H9 (cell line): Measurements from ENCODE around the gene COL5A2. TPM values are rescaled to one million over a fixed set of nuclear protein-coding genes. Genes with fewer than 3 reads are reported as not detected.

ENCODE experiments used
- DNase-seq: peaks from one replicate; pipeline ENCODE4 v3.0.0-alpha.2; 2017
- H2AFZ ChIP-seq: one replicate; pipeline ENCODE4 v1.6.1; 2013; ENCODE audit warnings: mild to moderate bottlenecking, low read length, control low read depth, moderate library complexity
- H2AK5ac ChIP-seq: 2 replicates; pipeline ENCODE4 v1.6.1; 2013; ENCODE audit warnings: low read length, control low read depth, mixed read lengths; ENCODE audit not compliant: insufficient read length
- H2BK120ac ChIP-seq: one replicate; pipeline ENCODE4 v1.6.1; 2013; ENCODE audit warnings: low read depth, mild to moderate bottlenecking, low read length, control low read depth, inconsistent platforms; ENCODE audit not compliant: poor library complexity, severe bottlenecking
- H2BK12ac ChIP-seq: 2 replicates; pipeline ENCODE4 v1.6.1; 2013; ENCODE audit warnings: low read length, control low read depth, mixed read lengths, low read depth; ENCODE audit not compliant: insufficient read length
- H2BK15ac ChIP-seq: 2 replicates; pipeline ENCODE4 v1.6.1; 2013; ENCODE audit warnings: low read depth, low read length, control low read depth
- H2BK20ac ChIP-seq: one replicate; pipeline ENCODE4 v1.6.1; 2013; ENCODE audit warnings: low read depth, mild to moderate bottlenecking, low read length, control low read depth, inconsistent platforms; ENCODE audit not compliant: poor library complexity, severe bottlenecking
- H2BK5ac ChIP-seq: 2 replicates; pipeline ENCODE4 v1.6.1; 2013; ENCODE audit warnings: low read length, control low read depth, mixed read lengths; ENCODE audit not compliant: insufficient read length
- H3K14ac ChIP-seq: 2 replicates; pipeline ENCODE4 v1.6.1; 2013; ENCODE audit warnings: low read length, control low read depth; ENCODE audit not compliant: insufficient read depth
- H3K18ac ChIP-seq: 2 replicates; pipeline ENCODE4 v1.6.1; 2013; ENCODE audit warnings: low read depth, mild to moderate bottlenecking, mixed read lengths, low read length, control low read depth; ENCODE audit not compliant: insufficient read length
- H3K23ac ChIP-seq: 2 replicates; pipeline ENCODE4 v1.6.1; 2013; ENCODE audit warnings: low read length, control low read depth, mixed read lengths, low read depth; ENCODE audit not compliant: insufficient read length
- H3K23me2 ChIP-seq: 2 replicates; pipeline ENCODE4 v1.6.1; 2013; ENCODE audit warnings: low read depth, mild to moderate bottlenecking, mixed read lengths, low read length, control low read depth; ENCODE audit not compliant: insufficient read length, poor library complexity, severe bottlenecking
- H3K27ac ChIP-seq: 2 replicates; pipeline ENCODE4 v1.5.1; 2013; ENCODE audit warnings: low read length, control low read depth, mixed read lengths, low read depth; ENCODE audit not compliant: insufficient read length
- H3K27me3 ChIP-seq: 2 replicates; pipeline ENCODE4 v1.6.1; 2013; ENCODE audit warnings: low read length, control low read depth, inconsistent platforms; ENCODE audit not compliant: insufficient read depth
- H3K4ac ChIP-seq: 2 replicates; pipeline ENCODE4 v1.6.1; 2013; ENCODE audit warnings: low read depth, mild to moderate bottlenecking, control low read depth, inconsistent platforms, low read length, moderate library complexity
- H3K4me1 ChIP-seq: 2 replicates; pipeline ENCODE4 v1.6.1; 2013; ENCODE audit warnings: low read length, control low read depth, inconsistent platforms; ENCODE audit not compliant: insufficient read depth
- H3K4me2 ChIP-seq: 2 replicates; pipeline ENCODE4 v1.6.1; 2013; ENCODE audit warnings: low read length, control low read depth, mixed read lengths; ENCODE audit not compliant: insufficient read length, insufficient read depth
- H3K56ac ChIP-seq: 2 replicates; pipeline ENCODE4 v1.6.1; 2013; ENCODE audit warnings: low read depth, mild to moderate bottlenecking, mixed read lengths, low read length, control low read depth; ENCODE audit not compliant: insufficient read length
- H3K79me1 ChIP-seq: 2 replicates; pipeline ENCODE4 v1.6.1; 2013; ENCODE audit warnings: low read depth, mild to moderate bottlenecking, moderate library complexity, low read length, control low read depth, inconsistent platforms; ENCODE audit not compliant: insufficient read depth, poor library complexity, severe bottlenecking
- H3K79me2 ChIP-seq: 2 replicates; pipeline ENCODE4 v1.6.1; 2013; ENCODE audit warnings: low read length, control low read depth, inconsistent platforms; ENCODE audit not compliant: insufficient read depth
- H3K9ac ChIP-seq: 2 replicates; pipeline ENCODE4 v1.6.1; 2013; ENCODE audit warnings: low read length, control low read depth, mixed read lengths; ENCODE audit not compliant: insufficient read length; ENCODE audit errors: extremely low read depth
- H3K9me3 ChIP-seq: one replicate; pipeline ENCODE4 v1.6.1; 2013; ENCODE audit warnings: low read depth, low read length, inconsistent platforms; ENCODE audit not compliant: control insufficient read depth
- H3T11ph ChIP-seq: one replicate; pipeline ENCODE4 v1.6.1; 2013; ENCODE audit warnings: mild to moderate bottlenecking, low read length, control low read depth, inconsistent platforms
- H4K20me1 ChIP-seq: one replicate; pipeline ENCODE4 v1.6.1; 2013; ENCODE audit not compliant: control insufficient read depth, insufficient read length, insufficient read depth
- H4K5ac ChIP-seq: 2 replicates; pipeline ENCODE4 v1.6.1; 2013; ENCODE audit warnings: low read depth, mild to moderate bottlenecking, mixed read lengths, low read length, control low read depth; ENCODE audit not compliant: insufficient read length
- H4K8ac ChIP-seq: replicated peaks from 2 replicates; pipeline ENCODE4 v1.6.1; 2013; ENCODE audit warnings: low read length, control low read depth, mixed read lengths, low read depth; ENCODE audit not compliant: insufficient read length
- H4K91ac ChIP-seq: 2 replicates; pipeline ENCODE4 v1.6.1; 2013; ENCODE audit warnings: low read depth, mild to moderate bottlenecking, moderate library complexity, mixed read lengths, low read length, control low read depth; ENCODE audit not compliant: insufficient read length
- H3K27ac Mint-ChIP-seq, 3 experiments: 2 replicates in 2 of 3; 3 replicates in 1 of 3; pipeline ENCODE4 v1.8.0; 2020 to 2021; ENCODE audit warnings: mixed read lengths in 3 of 3, mild to moderate bottlenecking in 1 of 3, moderate library complexity in 1 of 3
- H3K27me3 Mint-ChIP-seq: 2 replicates; pipeline ENCODE4 v1.8.0; 2021; ENCODE audit warnings: low read depth, mild to moderate bottlenecking, moderate library complexity, mixed read lengths
- H3K36me3 Mint-ChIP-seq, 3 experiments: 2 replicates in 2 of 3; 3 replicates in 1 of 3; pipeline ENCODE4 v1.8.0; 2020 to 2021; ENCODE audit warnings: low read depth in 3 of 3, mixed read lengths in 3 of 3; ENCODE audit not compliant: insufficient read depth in 1 of 3
- H3K4me1 Mint-ChIP-seq, 2 experiments: 2 replicates each; pipeline ENCODE4 v1.8.0; 2020; ENCODE audit warnings: mixed read lengths in 2 of 2
- H3K4me3 Mint-ChIP-seq, 2 experiments: 2 replicates in 1 of 2; 3 replicates in 1 of 2; pipeline ENCODE4 v1.8.0; 2020 to 2021; ENCODE audit warnings: mild to moderate bottlenecking in 2 of 2, mixed read lengths in 2 of 2, moderate library complexity in 1 of 2
- H3K9me3 Mint-ChIP-seq, 2 experiments: 2 replicates in 1 of 2; 3 replicates in 1 of 2; pipeline ENCODE4 v1.8.0; 2020; ENCODE audit warnings: mild to moderate bottlenecking in 2 of 2, mixed read lengths in 2 of 2, moderate library complexity in 1 of 2
- CTCF ChIP-seq: fragments of 200-600 bp; sonication (generic); conservative IDR thresholded peaks from 3 replicates; pipeline ENCODE4 v1.8.0; 2021; ENCODE audit warnings: antibody characterized with exemption, mild to moderate bottlenecking
- WGBS: extraction: QIAGEN DNeasy Blood & Tissue Kit; methylation state at CpG from one replicate; pipeline ENCODE4 v1.1.7; 2013; ENCODE audit warnings: missing lambda C conversion rate, low lambda C conversion rate, mixed read lengths; ENCODE audit not compliant: insufficient read length; ENCODE audit errors: extremely low coverage; 5-methylcytosine and 5-hydroxymethylcytosine counted together
- total RNA-seq: library from RNA; stranded (reverse); gene quantifications from 2 replicates; pipeline ENCODE4 v1.2.1, GENCODE V29; 2021

Gene COL5A2
- total RNA-seq, 1 experiment from 2014 or later = 10.5 TPM

- no peak for DNase-seq
- Mint-ChIP-seq H3K9me3 (no peaks in the 10 kb centered on the region), H3K27ac (no peak overlapping the region), H3K4me3 (no peak overlapping the region), H3K27me3 (no peaks in the 10 kb centered on the region), H3K4me1 (no peaks in the 10 kb centered on the region), H3K36me3 (no peaks in the 10 kb centered on the region)
- H2BK5ac ChIP-seq = no peak overlapping the region
- H3K79me1 ChIP-seq = no peaks in the 10 kb centered on the region
- no peak overlapping the region for H2BK15ac ChIP-seq
- no peak overlapping the region for H4K91ac ChIP-seq
- H3K4me2 ChIP-seq = no peak overlapping the region
- H4K20me1 ChIP-seq = no peaks in the 10 kb centered on the region
- no peak overlapping the region for H2BK12ac ChIP-seq
- no peak for TF ChIP-seq CTCF
- no peak overlapping the region for H3K56ac ChIP-seq
- H3K9me3 ChIP-seq = no peaks in the 10 kb centered on the region
- H4K5ac ChIP-seq = no peak overlapping the region
- H3K79me2 ChIP-seq = no peaks in the 10 kb centered on the region
- no peak overlapping the region for H3K4ac ChIP-seq
- H2BK20ac ChIP-seq = no peak overlapping the region
- H3T11ph ChIP-seq = no peak overlapping the region
- H3K27ac ChIP-seq = no peak overlapping the region
- no peaks in the 10 kb centered on the region for H3K23me2 ChIP-seq
- no peak overlapping the region for H3K23ac ChIP-seq
- H2AK5ac ChIP-seq = no peak overlapping the region
- H3K27me3 ChIP-seq = no peaks in the 10 kb centered on the region
- H3K4me1 ChIP-seq = no peaks in the 10 kb centered on the region
- no peak overlapping the region for H2BK120ac ChIP-seq
- H2AFZ ChIP-seq = no peak overlapping the region
- no CpG with 5 or more reads among the region's 2 CpGs for WGBS
- no peak overlapping the region for H4K8ac ChIP-seq
- no peak overlapping the region for H3K14ac ChIP-seq
- H3K18ac ChIP-seq = no peak overlapping the region
- H3K9ac ChIP-seq = no peak overlapping the region
Measured at GRCh38 chr2:189086250-189086649, 93.3 kb downstream of the COL5A2 start.
